ENCODE results near the gene SRPK2. TPM values are rescaled to one million over a fixed set of nuclear protein-coding genes. Genes with fewer than 3 reads are reported as not detected.
"Not testable (repeated sequence)": the region's sequence is repeated elsewhere in the genome, so short reads cannot be mapped to it uniquely, and the experiment has no call there.

The SRPK2 gene
- total RNA-seq, 1 donor from 2014 or later, result 54.8 TPM

GRCh38 chr7:105296491-105296890, 92.2 kb downstream of the SRPK2 start:
- TF ChIP-seq CTCF (IDR thresholded peaks at IDR 0.05; ENCODE audit: insufficient read depth, low read depth, low read length) (no peak), EZH2 (IDR thresholded peaks at IDR 0.05; ENCODE audit: insufficient read depth, low read length) (no peak)
- Mint-ChIP-seq H3K36me3 (ENCODE audit: low read depth, unreplicated experiment) (peaks cover 3% of the 10 kb centered on the region), H3K27me3 (ENCODE audit: low read depth, unreplicated experiment) (no peaks in the 10 kb centered on the region), H3K27ac (ENCODE audit: unreplicated experiment) (no peak overlapping the region), H3K9me3 (ENCODE audit: unreplicated experiment) (no peaks in the 10 kb centered on the region), H3K4me3 (ENCODE audit: unreplicated experiment) (no peak overlapping the region), H3K4me1 (ENCODE audit: low read depth, unreplicated experiment) (peaks cover 17% of the 10 kb centered on the region)
- FAIRE-seq (no peak), DNase-seq (ENCODE audit: low read depth) (no peak)
- H4K20me1 ChIP-seq (ENCODE audit: insufficient read depth, low read length), result peaks cover 45% of the 10 kb centered on the region
- no peaks in the 10 kb centered on the region for H3K27me3 ChIP-seq (ENCODE audit: insufficient read depth, low read length)
- H3K36me3 ChIP-seq (ENCODE audit: insufficient read depth, low read length), result no peaks in the 10 kb centered on the region
- no peak overlapping the region for H3K9ac ChIP-seq (ENCODE audit: low read length)
- H3K9me3 ChIP-seq (ENCODE audit: insufficient read depth, low read depth, low read length), result no peaks in the 10 kb centered on the region
- no peak overlapping the region for H3K4me2 ChIP-seq (ENCODE audit: low read length)
- H3K4me1 ChIP-seq (ENCODE audit: insufficient read depth, low read length), result no peaks in the 10 kb centered on the region
- no peak overlapping the region for H2AFZ ChIP-seq (ENCODE audit: low read depth, low read length)
- no peak overlapping the region for H3K27ac ChIP-seq (ENCODE audit: low read depth, low read length)
- no peak overlapping the region for H3K4me3 ChIP-seq (ENCODE audit: insufficient read depth, low read depth, low read length)
- peaks cover 46% of the 10 kb centered on the region for H3K79me2 ChIP-seq (ENCODE audit: insufficient read depth, low read length)

- no peak overlapping the region for H3K4me3 ChIP-seq (ENCODE audit: insufficient read depth, low read depth, low read length)
- no peak overlapping the region for H2AFZ ChIP-seq (ENCODE audit: low read depth, low read length)
- H3K36me3 ChIP-seq (ENCODE audit: insufficient read depth, low read length), result no peaks in the 10 kb centered on the region
- TF ChIP-seq CTCF (IDR thresholded peaks at IDR 0.05; ENCODE audit: insufficient read depth, low read depth, low read length), result no peak
- TF ChIP-seq EZH2 (IDR thresholded peaks at IDR 0.05; ENCODE audit: insufficient read depth, low read length), result no peak
- peaks cover 44% of the 10 kb centered on the region for H3K79me2 ChIP-seq (ENCODE audit: insufficient read depth, low read length)
- no peaks in the 10 kb centered on the region for H3K27me3 ChIP-seq (ENCODE audit: insufficient read depth, low read length)
- no peaks in the 10 kb centered on the region for H3K9me3 Mint-ChIP-seq (ENCODE audit: unreplicated experiment)
- peaks cover 16% of the 10 kb centered on the region for H3K4me1 Mint-ChIP-seq (ENCODE audit: low read depth, unreplicated experiment)
- FAIRE-seq, result no peak
- H3K9me3 ChIP-seq (ENCODE audit: insufficient read depth, low read depth, low read length), result no peaks in the 10 kb centered on the region
- H4K20me1 ChIP-seq (ENCODE audit: insufficient read depth, low read length), result peaks cover 45% of the 10 kb centered on the region
- no peak overlapping the region for H3K27ac ChIP-seq (ENCODE audit: low read depth, low read length)
- no peak overlapping the region for H3K27ac Mint-ChIP-seq (ENCODE audit: unreplicated experiment)
- H3K4me2 ChIP-seq (ENCODE audit: low read length), result no peak overlapping the region
- H3K4me1 ChIP-seq (ENCODE audit: insufficient read depth, low read length), result no peaks in the 10 kb centered on the region
- H3K4me3 Mint-ChIP-seq (ENCODE audit: unreplicated experiment), result no peak overlapping the region
- no peak for DNase-seq (ENCODE audit: low read depth)
- no peaks in the 10 kb centered on the region for H3K27me3 Mint-ChIP-seq (ENCODE audit: low read depth, unreplicated experiment)
- no peak overlapping the region for H3K9ac ChIP-seq (ENCODE audit: low read length)
- H3K36me3 Mint-ChIP-seq (ENCODE audit: low read depth, unreplicated experiment), result peaks cover 3% of the 10 kb centered on the region
These were observed 92.9 kb downstream of the SRPK2 start for GRCh38 chr7:105295596-105296352.

DNA sequence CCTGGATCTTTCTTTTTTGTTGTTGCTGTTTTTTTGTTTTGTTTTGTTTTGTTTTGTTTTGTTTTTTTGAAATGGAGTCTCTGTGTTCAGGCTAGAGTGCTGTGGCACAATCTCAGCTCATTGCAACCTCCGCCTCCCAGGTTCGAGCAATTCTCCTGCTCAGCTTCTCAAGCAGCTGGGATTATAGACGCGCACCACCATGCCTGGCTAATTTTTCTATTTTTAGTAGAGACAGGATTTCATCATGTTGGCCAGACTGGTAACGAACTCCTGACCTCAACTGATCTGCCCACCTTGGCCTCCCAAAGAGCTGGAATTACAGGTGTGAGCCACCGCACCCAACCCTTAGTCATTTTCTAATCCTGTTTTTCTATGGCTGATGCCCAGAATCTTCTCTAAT, 94.2 kb downstream of the SRPK2 start:
- not testable (repeated sequence) for H3K27me3 Mint-ChIP-seq (ENCODE audit: low read depth, unreplicated experiment); FAIRE-seq; H3K4me3 ChIP-seq (ENCODE audit: insufficient read depth, low read depth, low read length); H3K27ac ChIP-seq (ENCODE audit: low read depth, low read length); H3K9ac ChIP-seq (ENCODE audit: low read length); H3K27ac Mint-ChIP-seq (ENCODE audit: unreplicated experiment); H3K36me3 Mint-ChIP-seq (ENCODE audit: low read depth, unreplicated experiment); H3K4me3 Mint-ChIP-seq (ENCODE audit: unreplicated experiment); DNase-seq (ENCODE audit: low read depth); H3K9me3 ChIP-seq (ENCODE audit: insufficient read depth, low read depth, low read length); H3K9me3 Mint-ChIP-seq (ENCODE audit: unreplicated experiment); H3K36me3 ChIP-seq (ENCODE audit: insufficient read depth, low read length); H3K27me3 ChIP-seq (ENCODE audit: insufficient read depth, low read length); H2AFZ ChIP-seq (ENCODE audit: low read depth, low read length); H3K4me1 ChIP-seq (ENCODE audit: insufficient read depth, low read length); H3K4me2 ChIP-seq (ENCODE audit: low read length)
- H3K4me1 Mint-ChIP-seq (ENCODE audit: low read depth, unreplicated experiment), result peaks cover 16% of the 10 kb centered on the region
- Histone ChIP-seq H3K79me2 (ENCODE audit: insufficient read depth, low read length) (peaks cover 53% of the 10 kb centered on the region), H4K20me1 (ENCODE audit: insufficient read depth, low read length) (peaks cover 50% of the 10 kb centered on the region)

Data from astrocyte (in vitro differentiated cells and primary cell).